Spinal cord (tissue), 10 donors: ENCODE results near the gene MTA3. TPM values are rescaled to one million over a fixed set of nuclear protein-coding genes. Genes with fewer than 3 reads are reported as not detected.
A peak's percentile ranks its signal among the peaks of the same experiment; 100 is the strongest.

Source experiments
- DNase-seq, 6 donors: peaks; one replicate each; pipeline versions ENCODE4 v3.0.0 to v3.0.0-alpha.2; 2013 to 2015; ENCODE audit warnings: low spot score in 6 of 6, low read depth in 4 of 6
- H3K27ac ChIP-seq: one replicate; pipeline ENCODE4 v1.5.1; 2013; ENCODE audit warnings: low read depth, low read length, control low read depth
- H3K27me3 ChIP-seq: one replicate; pipeline ENCODE4 v1.6.1; 2013; ENCODE audit warnings: low read length; ENCODE audit not compliant: control insufficient read depth, insufficient read depth
- H3K36me3 ChIP-seq: one replicate; pipeline ENCODE4 v1.6.1; 2013; ENCODE audit warnings: low read length; ENCODE audit not compliant: control insufficient read depth, insufficient read depth
- H3K4me1 ChIP-seq: one replicate; pipeline ENCODE4 v1.6.1; 2013; ENCODE audit warnings: low read length; ENCODE audit not compliant: control insufficient read depth, insufficient read depth
- H3K4me3 ChIP-seq: one replicate; pipeline ENCODE4 v1.5.1; 2013; ENCODE audit warnings: low read depth, low read length, control low read depth
- H3K9me3 ChIP-seq: one replicate; pipeline ENCODE4 v1.6.1; 2013; ENCODE audit warnings: low read length; ENCODE audit not compliant: control insufficient read depth, insufficient read depth
- WGBS: methylation state at CpG from one replicate; pipeline ENCODE4 v1.1.5; 2013; ENCODE audit warnings: missing lambda C conversion rate; ENCODE audit not compliant: insufficient coverage; 5-methylcytosine and 5-hydroxymethylcytosine counted together
- polyA plus RNA-seq, 2 donors: library from polyadenylated mRNA; unstranded; fragments of 120-200 nt; gene quantifications; one replicate each; pipeline ENCODE4 v1.2.1, GENCODE V29; 2013; ENCODE audit not compliant: insufficient read length in 2 of 2
- total RNA-seq, 2 donors: library from RNA; depleted of rRNA in 1 of 2; stranded (reverse); fragments of 120-200 nt in 1 of 2; fragments of >200 nt in 1 of 2; gene quantifications; one replicate each; pipeline versions ENCODE4 v1.2.3 to v1.2.4, GENCODE V29; 2013 to 2014
- donor health status: healthy.

Gene MTA3
- total and polyA plus RNA-seq, 4 donors: 42.1 to 54.8 (median 52.7) TPM

GRCh38 chr2:42711896-42712295, 143.5 kb downstream of the MTA3 start:
- H3K27me3 ChIP-seq: no peaks in the 10 kb centered on the region
- peaks cover 6% of the 10 kb centered on the region for H3K36me3 ChIP-seq
- no peak overlapping the region for H3K27ac ChIP-seq
- H3K4me1 ChIP-seq: no peaks in the 10 kb centered on the region
- no CpG with 5 or more reads among the region's 1 CpG for whole genome bisulfite sequencing
- no peaks in the 10 kb centered on the region for H3K9me3 ChIP-seq
- no peak for DNase-seq
- H3K4me3 ChIP-seq: no peak overlapping the region

GRCh38 chr2:42712934-42713333, 144.5 kb downstream of the MTA3 start:
- Histone ChIP-seq H3K4me1 (no peaks in the 10 kb centered on the region), H3K27me3 (no peaks in the 10 kb centered on the region), H3K4me3 (no peak overlapping the region), H3K27ac (no peak overlapping the region), H3K9me3 (no peaks in the 10 kb centered on the region), H3K36me3 (peaks cover 6% of the 10 kb centered on the region)
- 88% methylated on average over 1 of the region's 2 CpGs for WGBS
- DNase-seq: no peak

- no peaks in the 10 kb centered on the region for H3K27me3 ChIP-seq
- H3K4me3 ChIP-seq: no peak overlapping the region
- H3K9me3 ChIP-seq: no peaks in the 10 kb centered on the region
- no peak for DNase-seq
- WGBS: no CpG with 5 or more reads among the region's 4 CpGs
- no peak overlapping the region for H3K27ac ChIP-seq
- no peaks in the 10 kb centered on the region for H3K4me1 ChIP-seq
- H3K36me3 ChIP-seq: peaks cover 3% of the 10 kb centered on the region
These were observed 145.5 kb downstream of the MTA3 start for GRCh38 chr2:42713920-42714319.

GRCh38 chr2:42714686-42715085, 146.3 kb downstream of the MTA3 start:
- Histone ChIP-seq H3K4me3 (no peak overlapping the region), H3K9me3 (no peaks in the 10 kb centered on the region), H3K27ac (no peak overlapping the region), H3K36me3 (peaks cover 3% of the 10 kb centered on the region), H3K27me3 (no peaks in the 10 kb centered on the region), H3K4me1 (no peaks in the 10 kb centered on the region)
- 90% methylated on average over 7 of the region's 7 CpGs for WGBS
- no peak for DNase-seq

GRCh38 chr2:42721898-42722297, 153.5 kb downstream of the MTA3 start:
- Histone ChIP-seq H3K27me3 (no peaks in the 10 kb centered on the region), H3K9me3 (no peaks in the 10 kb centered on the region), H3K4me1 (peaks cover 4% of the 10 kb centered on the region), H3K36me3 (peaks cover 9% of the 10 kb centered on the region), H3K4me3 (no peak overlapping the region), H3K27ac (no peak overlapping the region)
- WGBS: no CpG with 5 or more reads among the region's 2 CpGs
- DNase-seq: no peak

GRCh38 chr2:42722320-42723190, 154.1 kb downstream of the MTA3 start:
- peaks cover 4% of the 10 kb centered on the region for H3K4me1 ChIP-seq
- H3K27ac ChIP-seq: no peak overlapping the region
- H3K4me3 ChIP-seq: no peak overlapping the region
- H3K27me3 ChIP-seq: no peaks in the 10 kb centered on the region
- no peaks in the 10 kb centered on the region for H3K9me3 ChIP-seq
- WGBS: 53% methylated on average over 3 of the region's 7 CpGs
- DNase-seq: peak in 5 of 6 donors; percentile 15 to 78 (median 37)
- H3K36me3 ChIP-seq: peaks cover 9% of the 10 kb centered on the region

- DNase-seq: no peak
- peaks cover 9% of the 10 kb centered on the region for H3K36me3 ChIP-seq
- no peak overlapping the region for H3K4me3 ChIP-seq
- H3K27me3 ChIP-seq: no peaks in the 10 kb centered on the region
- peaks cover 4% of the 10 kb centered on the region for H3K4me1 ChIP-seq
- no peak overlapping the region for H3K27ac ChIP-seq
- no peaks in the 10 kb centered on the region for H3K9me3 ChIP-seq
These were observed 155.0 kb downstream of the MTA3 start for GRCh38 chr2:42723465-42723864.

GRCh38 chr2:42724886-42725285, 156.5 kb downstream of the MTA3 start:
- peaks cover 6% of the 10 kb centered on the region for H3K9me3 ChIP-seq
- no peak for DNase-seq
- WGBS: no CpG with 5 or more reads among the region's 2 CpGs
- no peaks in the 10 kb centered on the region for H3K27me3 ChIP-seq
- H3K4me1 ChIP-seq: peaks cover 4% of the 10 kb centered on the region
- no peak overlapping the region for H3K27ac ChIP-seq
- no peak overlapping the region for H3K4me3 ChIP-seq
- H3K36me3 ChIP-seq: peaks cover 9% of the 10 kb centered on the region

GRCh38 chr2:42725657-42726056, 157.2 kb downstream of the MTA3 start:
- H3K27me3 ChIP-seq: no peaks in the 10 kb centered on the region
- peaks cover 9% of the 10 kb centered on the region for H3K36me3 ChIP-seq
- H3K27ac ChIP-seq: no peak overlapping the region
- no peak overlapping the region for H3K4me3 ChIP-seq
- peaks cover 4% of the 10 kb centered on the region for H3K4me1 ChIP-seq
- H3K9me3 ChIP-seq: peaks cover 6% of the 10 kb centered on the region
- no CpG with 5 or more reads among the region's 4 CpGs for WGBS
- no peak for DNase-seq

- peaks cover 6% of the 10 kb centered on the region for H3K9me3 ChIP-seq
- H3K27me3 ChIP-seq: no peaks in the 10 kb centered on the region
- H3K27ac ChIP-seq: no peak overlapping the region
- DNase-seq: no peak
- WGBS: 100% methylated on average over 1 of the region's 2 CpGs
- H3K36me3 ChIP-seq: peaks cover 9% of the 10 kb centered on the region
- H3K4me3 ChIP-seq: no peak overlapping the region
- peaks cover 4% of the 10 kb centered on the region for H3K4me1 ChIP-seq
These were observed 158.2 kb downstream of the MTA3 start for GRCh38 chr2:42726680-42727079.
